WTC11 (cell line): Measurements from ENCODE around the gene BCAS3.

Experiments used
- FOXJ3 ChIP-seq: sonication (generic); formaldehyde crosslinking; IDR thresholded peaks from 2 replicates; pipeline ENCODE4 v1.9.0; 2021; ENCODE audit warnings: missing genetic modification reagents, mild to moderate bottlenecking, borderline replicate concordance
- NR2C2 ChIP-seq: sonication (generic); formaldehyde crosslinking; IDR thresholded peaks from 2 replicates; pipeline ENCODE4 v1.8.0; 2022; ENCODE audit warnings: mild to moderate bottlenecking, missing genetic modification reagents
- OVOL2 ChIP-seq: fragments of 250-450 bp; sonication (Bioruptor Pico); IDR thresholded peaks from 2 replicates; pipeline ENCODE4 v1.9.0; 2021; ENCODE audit warnings: mild to moderate bottlenecking, borderline replicate concordance
- TP53 ChIP-seq: sonication (generic); formaldehyde crosslinking; IDR thresholded peaks from 2 replicates; pipeline ENCODE4 v1.8.1; 2023; ENCODE audit warnings: mild to moderate bottlenecking, missing genetic modification reagents
- TF ChIP-seq, protein P1 (sequence below): fragments of 200-600 bp; IDR thresholded peaks from 2 replicates; pipeline ENCODE4 v1.8.0; 2022; ENCODE audit warnings: antibody characterized with exemption
- TF ChIP-seq, protein P2 (sequence below): sonication (generic); formaldehyde crosslinking; IDR thresholded peaks from 2 replicates; pipeline ENCODE4 v1.8.1; 2022; ENCODE audit warnings: low read depth, missing genetic modification reagents, borderline replicate concordance
- TF ChIP-seq, protein P3 (sequence below): fragments of 250-450 bp; sonication (Bioruptor Pico); IDR thresholded peaks from 2 replicates; pipeline ENCODE4 v2.1.2; 2022; ENCODE audit warnings: mild to moderate bottlenecking, moderate library complexity
- TF ChIP-seq, protein P4 (sequence below): sonication (generic); formaldehyde crosslinking; conservative IDR thresholded peaks from 2 replicates; pipeline ENCODE4 v1.8.1; 2023; ENCODE audit warnings: mild to moderate bottlenecking, low read depth, missing genetic modification reagents, moderate library complexity

DNA sequence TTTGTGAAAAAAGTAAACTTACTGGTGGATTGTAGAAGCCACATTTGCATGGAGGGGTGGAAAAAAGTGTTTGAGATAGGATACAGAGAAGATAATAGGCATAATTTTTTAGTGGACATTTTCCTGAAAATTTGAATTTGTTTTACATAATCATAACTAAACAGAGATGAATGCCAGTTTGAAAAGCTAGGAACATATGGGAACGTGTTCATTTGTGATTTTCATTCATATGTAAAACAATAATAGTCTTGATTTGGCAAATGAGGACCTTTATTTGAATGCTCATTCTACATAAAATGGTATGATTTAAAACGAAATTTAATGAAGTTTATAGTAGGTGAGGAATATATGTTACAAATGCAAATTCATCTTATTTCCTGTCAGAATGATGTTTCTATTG is 263.9 kb downstream of the BCAS3 start:
- TF ChIP-seq TP53 (CRISPR knock-in tag) (no peak), NR2C2 (CRISPR knock-in tag) (no peak), FOXJ3 (CRISPR knock-in tag) (no peak), OVOL2 (CRISPR knock-in tag) (no peak)
- TF ChIP-seq, protein P1, sequence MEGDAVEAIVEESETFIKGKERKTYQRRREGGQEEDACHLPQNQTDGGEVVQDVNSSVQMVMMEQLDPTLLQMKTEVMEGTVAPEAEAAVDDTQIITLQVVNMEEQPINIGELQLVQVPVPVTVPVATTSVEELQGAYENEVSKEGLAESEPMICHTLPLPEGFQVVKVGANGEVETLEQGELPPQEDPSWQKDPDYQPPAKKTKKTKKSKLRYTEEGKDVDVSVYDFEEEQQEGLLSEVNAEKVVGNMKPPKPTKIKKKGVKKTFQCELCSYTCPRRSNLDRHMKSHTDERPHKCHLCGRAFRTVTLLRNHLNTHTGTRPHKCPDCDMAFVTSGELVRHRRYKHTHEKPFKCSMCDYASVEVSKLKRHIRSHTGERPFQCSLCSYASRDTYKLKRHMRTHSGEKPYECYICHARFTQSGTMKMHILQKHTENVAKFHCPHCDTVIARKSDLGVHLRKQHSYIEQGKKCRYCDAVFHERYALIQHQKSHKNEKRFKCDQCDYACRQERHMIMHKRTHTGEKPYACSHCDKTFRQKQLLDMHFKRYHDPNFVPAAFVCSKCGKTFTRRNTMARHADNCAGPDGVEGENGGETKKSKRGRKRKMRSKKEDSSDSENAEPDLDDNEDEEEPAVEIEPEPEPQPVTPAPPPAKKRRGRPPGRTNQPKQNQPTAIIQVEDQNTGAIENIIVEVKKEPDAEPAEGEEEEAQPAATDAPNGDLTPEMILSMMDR: no peak
- TF ChIP-seq, protein P2, sequence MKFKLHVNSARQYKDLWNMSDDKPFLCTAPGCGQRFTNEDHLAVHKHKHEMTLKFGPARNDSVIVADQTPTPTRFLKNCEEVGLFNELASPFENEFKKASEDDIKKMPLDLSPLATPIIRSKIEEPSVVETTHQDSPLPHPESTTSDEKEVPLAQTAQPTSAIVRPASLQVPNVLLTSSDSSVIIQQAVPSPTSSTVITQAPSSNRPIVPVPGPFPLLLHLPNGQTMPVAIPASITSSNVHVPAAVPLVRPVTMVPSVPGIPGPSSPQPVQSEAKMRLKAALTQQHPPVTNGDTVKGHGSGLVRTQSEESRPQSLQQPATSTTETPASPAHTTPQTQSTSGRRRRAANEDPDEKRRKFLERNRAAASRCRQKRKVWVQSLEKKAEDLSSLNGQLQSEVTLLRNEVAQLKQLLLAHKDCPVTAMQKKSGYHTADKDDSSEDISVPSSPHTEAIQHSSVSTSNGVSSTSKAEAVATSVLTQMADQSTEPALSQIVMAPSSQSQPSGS (CRISPR knock-in tag): no peak
- TF ChIP-seq, protein P3, sequence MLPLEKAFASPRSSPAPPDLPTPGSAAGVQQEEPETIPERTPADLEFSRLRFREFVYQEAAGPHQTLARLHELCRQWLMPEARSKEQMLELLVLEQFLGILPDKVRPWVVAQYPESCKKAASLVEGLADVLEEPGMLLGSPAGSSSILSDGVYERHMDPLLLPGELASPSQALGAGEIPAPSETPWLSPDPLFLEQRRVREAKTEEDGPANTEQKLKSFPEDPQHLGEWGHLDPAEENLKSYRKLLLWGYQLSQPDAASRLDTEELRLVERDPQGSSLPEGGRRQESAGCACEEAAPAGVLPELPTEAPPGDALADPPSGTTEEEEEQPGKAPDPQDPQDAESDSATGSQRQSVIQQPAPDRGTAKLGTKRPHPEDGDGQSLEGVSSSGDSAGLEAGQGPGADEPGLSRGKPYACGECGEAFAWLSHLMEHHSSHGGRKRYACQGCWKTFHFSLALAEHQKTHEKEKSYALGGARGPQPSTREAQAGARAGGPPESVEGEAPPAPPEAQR (CRISPR knock-in tag): no peak
- TF ChIP-seq, protein P4, sequence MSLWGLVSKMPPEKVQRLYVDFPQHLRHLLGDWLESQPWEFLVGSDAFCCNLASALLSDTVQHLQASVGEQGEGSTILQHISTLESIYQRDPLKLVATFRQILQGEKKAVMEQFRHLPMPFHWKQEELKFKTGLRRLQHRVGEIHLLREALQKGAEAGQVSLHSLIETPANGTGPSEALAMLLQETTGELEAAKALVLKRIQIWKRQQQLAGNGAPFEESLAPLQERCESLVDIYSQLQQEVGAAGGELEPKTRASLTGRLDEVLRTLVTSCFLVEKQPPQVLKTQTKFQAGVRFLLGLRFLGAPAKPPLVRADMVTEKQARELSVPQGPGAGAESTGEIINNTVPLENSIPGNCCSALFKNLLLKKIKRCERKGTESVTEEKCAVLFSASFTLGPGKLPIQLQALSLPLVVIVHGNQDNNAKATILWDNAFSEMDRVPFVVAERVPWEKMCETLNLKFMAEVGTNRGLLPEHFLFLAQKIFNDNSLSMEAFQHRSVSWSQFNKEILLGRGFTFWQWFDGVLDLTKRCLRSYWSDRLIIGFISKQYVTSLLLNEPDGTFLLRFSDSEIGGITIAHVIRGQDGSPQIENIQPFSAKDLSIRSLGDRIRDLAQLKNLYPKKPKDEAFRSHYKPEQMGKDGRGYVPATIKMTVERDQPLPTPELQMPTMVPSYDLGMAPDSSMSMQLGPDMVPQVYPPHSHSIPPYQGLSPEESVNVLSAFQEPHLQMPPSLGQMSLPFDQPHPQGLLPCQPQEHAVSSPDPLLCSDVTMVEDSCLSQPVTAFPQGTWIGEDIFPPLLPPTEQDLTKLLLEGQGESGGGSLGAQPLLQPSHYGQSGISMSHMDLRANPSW: no peak
